NCI-H1436 (cell line): ENCODE measurements around the gene FAM13A.

Source experiments
- DNase-seq: peaks from one replicate; lab custom pipeline; 2025; lab: John Stamatoyannopoulos, UW

Gene FAM13A

DNA sequence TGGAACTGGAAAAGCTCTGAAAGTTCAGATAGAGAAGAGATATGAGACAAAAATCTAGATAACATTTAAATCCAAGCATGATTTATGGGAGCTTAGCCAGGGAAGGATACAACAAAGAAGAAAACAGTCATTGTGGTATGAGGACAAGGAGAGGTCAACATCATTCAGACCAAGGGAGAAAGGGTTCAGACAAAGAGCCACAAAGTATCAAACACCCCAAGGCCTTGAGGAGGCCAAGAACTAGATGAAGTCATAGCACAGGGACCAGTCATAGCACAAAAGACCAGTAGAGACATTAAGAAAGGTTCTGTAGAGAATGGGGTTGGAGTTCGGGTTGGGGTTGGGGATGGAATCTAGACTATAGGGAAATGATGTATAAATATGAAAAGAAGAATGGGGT is 282.0 kb downstream of the FAM13A start:
- DNase-seq = no peak

DNA sequence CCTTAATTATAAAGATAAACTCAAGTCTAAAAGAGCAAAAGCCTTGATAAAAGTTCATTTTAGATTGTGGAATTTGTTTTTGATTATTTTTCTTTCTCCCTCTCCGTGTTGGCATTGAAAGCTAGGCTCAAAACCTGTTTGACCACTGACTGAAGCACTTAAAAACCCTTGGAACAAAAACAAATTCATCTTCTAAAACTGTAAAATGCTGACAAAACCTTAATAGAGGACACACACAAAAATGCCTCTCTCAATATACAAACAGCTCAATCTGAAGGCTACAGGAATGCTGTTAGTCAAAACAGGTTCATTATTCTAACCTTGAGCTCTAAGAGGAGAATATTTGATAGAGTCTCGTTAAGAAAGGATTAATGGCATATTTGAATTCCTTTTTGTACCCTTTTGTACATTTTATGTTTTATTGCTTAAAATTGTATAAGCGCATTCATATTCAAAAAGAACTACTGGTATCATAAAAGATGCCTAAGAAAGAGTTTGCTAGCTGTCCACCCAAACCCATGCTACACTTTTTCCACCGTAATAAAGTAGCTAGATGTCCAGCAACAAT is 285.0 kb downstream of the FAM13A start:
- DNase-seq = no peak

GRCh38 chr4:88765729-88766128 is 291.3 kb downstream of the FAM13A start:
- no peak for DNase-seq

DNA sequence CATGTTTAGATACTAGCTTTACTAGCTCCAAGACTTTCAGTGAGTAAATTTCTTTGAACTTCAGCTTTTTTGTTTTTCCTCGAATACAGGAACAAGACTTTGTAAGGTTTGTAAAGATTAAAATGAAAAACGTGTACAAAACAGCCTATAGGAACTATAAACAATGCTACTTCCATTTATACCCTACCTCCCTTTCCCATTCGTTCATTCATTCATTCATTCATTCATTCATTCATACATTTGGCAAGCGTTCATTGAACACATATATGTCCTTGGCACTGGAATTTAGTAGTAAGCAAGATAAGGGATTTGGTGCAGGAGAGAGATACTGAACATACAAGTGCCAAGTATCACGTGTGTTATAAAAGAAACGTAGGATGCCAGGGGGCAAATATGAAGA is 293.9 kb downstream of the FAM13A start:
- DNase-seq = no peak

- no peak for DNase-seq
These were observed 295.0 kb downstream of the FAM13A start for GRCh38 chr4:88761861-88762523.

DNA sequence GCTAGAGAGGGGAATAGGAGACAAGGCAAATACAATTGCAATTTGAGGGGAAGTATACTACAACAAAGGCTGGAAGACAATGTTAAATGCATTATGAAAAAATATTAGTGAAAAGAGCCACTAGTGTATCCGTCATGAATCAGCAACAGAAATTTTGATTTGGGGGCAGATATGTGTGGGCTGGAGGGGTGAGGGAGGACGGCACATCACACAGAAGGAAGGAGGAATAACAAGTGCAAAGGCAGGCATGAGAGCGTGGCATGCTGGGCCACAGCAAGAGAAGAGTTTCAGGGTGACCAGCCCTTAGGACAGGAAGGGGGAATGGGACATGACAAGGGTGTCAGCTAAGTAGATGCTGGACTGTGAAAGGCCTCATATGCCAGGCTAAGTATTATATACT is 295.6 kb downstream of the FAM13A start:
- DNase-seq = no peak

- DNase-seq = no peak
These were observed 297.1 kb downstream of the FAM13A start for GRCh38 chr4:88759895-88760290.

- DNase-seq = no peak
These were observed 297.7 kb downstream of the FAM13A start for GRCh38 chr4:88759039-88759894.

- no peak for DNase-seq
These were observed 298.7 kb downstream of the FAM13A start for GRCh38 chr4:88758264-88758663.

- no peak for DNase-seq
These were observed 299.2 kb downstream of the FAM13A start for GRCh38 chr4:88757776-88758175.

DNA sequence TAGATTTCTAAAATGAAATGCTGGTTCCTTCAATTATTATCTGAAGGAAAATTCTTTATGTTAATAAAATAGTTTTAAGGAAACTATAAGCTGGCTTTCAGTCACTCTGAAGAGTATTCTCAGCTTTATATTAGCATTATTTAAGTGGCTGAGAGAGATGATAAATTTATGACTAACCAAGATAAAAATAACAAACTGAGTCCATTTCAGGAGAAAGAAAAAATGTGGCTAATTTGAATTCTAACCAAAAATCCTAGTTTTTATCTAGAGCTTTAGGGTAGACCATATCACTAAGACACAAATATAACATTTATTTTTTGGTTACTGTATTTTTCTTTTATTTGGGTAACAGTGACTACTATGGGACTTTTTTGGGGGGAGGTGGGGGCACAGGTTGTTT is 299.9 kb downstream of the FAM13A start:
- DNase-seq = no peak

DNA sequence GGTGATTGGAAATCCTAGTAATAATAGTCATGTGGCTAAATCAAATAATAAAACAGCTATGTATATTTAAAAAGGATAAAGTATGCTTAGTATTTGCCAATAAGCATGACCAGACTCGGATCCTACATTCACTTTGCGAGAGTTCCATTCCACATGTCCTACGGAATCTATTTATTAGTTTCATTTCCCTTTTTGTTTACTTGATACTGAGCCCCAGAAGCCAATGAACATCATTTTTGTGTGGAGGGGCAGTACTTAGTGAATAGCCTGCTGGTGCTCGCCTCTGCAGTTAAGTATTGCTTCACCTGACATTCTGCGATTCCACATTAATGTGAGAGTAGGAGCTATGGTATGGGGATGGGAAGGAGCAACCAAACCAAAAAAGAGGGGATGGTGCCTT is 300.8 kb downstream of the FAM13A start:
- no peak for DNase-seq

- no peak for DNase-seq
These were observed 301.5 kb downstream of the FAM13A start for GRCh38 chr4:88755454-88755853.

DNA sequence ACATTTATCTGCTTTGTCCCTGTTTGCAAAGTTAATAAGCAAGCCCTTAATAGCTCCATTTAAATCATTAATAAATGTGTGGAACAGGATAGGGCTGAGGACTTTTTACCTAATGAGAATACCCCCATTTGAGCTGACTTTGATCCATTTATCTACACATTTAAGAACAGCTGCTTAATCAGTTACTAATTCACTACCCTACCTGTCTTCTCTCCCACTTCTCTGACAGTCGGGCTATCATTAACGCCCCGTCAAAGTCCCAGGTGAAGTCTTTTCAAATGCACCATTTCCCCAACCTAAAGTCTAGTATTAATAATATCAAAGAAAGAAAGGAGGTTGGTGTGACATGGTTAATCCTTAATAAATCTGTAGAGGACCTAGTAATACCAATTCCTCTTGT is 302.2 kb downstream of the FAM13A start:
- no peak for DNase-seq

- DNase-seq = no peak
These were observed 303.1 kb downstream of the FAM13A start for GRCh38 chr4:88753658-88754571.

GRCh38 chr4:88752754-88753153 is 304.2 kb downstream of the FAM13A start:
- no peak for DNase-seq

GRCh38 chr4:88752076-88752463 is 304.9 kb downstream of the FAM13A start:
- no peak for DNase-seq

DNA sequence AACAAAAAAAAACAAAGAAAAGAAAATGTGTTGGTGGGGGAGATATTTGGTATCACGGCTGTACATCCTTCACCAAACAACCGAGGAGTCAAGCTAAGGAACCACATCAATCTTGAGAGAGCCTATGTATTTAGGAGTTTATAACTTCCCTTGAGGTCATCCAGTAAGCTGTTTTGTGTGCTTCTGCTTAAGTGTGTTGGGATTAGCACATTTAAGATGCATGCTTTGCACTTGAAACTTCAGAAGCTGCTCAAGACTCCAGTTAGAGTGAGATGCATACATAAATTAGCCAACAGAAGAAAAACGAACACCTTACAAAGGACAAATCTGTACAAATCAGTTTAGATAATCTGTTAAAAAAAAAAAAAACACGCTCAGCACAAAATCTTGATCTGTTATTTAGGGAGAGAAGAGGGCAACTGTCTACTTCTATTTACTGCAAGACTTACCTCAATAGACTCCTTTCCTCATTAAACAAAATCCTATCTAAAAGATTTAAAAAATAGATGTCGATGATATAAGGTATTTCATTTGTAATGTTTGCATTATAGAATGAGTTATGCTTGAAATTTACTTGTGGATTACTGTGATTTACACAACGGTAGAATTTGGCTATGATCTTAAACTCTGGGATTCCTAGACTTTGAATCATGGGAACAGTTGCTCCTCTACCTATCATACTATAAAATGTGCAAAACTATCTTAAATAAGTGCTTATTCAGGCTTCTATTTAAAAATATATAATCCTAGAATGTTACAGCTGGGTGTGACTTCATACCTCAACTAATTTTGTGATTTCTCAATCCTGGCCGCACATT is 305.5 kb downstream of the FAM13A start:
- DNase-seq = no peak

DNA sequence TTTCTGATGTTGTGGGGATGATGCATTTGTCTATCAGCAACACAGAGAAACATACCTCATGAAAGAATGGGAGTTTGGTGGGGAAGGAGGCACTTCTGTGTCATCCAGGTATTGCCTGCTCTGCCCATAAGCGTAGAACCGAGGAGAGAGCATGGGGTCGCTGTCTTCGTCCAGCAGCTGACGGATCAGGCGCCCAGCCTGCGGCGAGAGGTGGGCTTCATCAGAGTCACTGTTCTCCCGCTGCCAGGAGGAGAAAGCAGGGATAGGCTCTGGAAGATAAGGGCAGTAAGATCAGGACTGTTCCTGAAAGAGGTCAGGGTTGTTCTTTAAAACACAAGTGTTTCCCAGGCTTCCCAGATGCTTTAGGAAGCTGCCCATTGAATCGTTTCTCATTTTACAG is 306.6 kb downstream of the FAM13A start:
- no peak for DNase-seq

DNA sequence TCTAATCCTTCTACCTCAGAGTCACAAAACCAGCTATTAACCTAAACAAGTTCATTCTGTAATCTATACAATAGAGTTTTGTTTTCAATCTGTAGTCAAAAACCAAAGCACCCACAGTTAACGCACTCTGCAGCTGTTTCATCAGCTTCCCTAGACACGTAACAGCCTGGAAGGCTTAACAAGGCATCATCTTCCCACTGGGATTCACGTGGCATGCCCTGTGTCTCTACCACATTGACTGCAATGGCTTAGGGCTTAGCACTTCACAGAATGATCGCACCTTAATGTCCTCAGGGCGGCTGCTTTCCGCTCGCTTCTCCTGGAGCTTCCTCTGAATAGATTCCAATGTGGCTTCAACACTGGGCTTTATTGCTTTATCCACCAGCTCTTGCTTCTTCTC is 309.6 kb downstream of the FAM13A start:
- DNase-seq = no peak

- DNase-seq = no peak
These were observed 310.8 kb downstream of the FAM13A start for GRCh38 chr4:88746206-88746605.
